RWPE2 (cell line): ENCODE results near the gene RSPH1.

Experiments used
- ATAC-seq: fragments of 200-7000 bp; cut with Tn5 transposase; 3 replicates; pipeline ENCODE4 v1.9.1; 2021; ENCODE audit warnings: low read depth
- DNase-seq: peaks from one replicate; pipeline ENCODE4 v3.0.0-alpha.2; 2020; ENCODE audit warnings: low spot score
- H3K27ac ChIP-seq: fragments of 450-650 bp; 2 replicates; pipeline ENCODE4 v1.5.1; 2017; ENCODE audit warnings: mild to moderate bottlenecking; ENCODE audit not compliant: poor library complexity, severe bottlenecking
- H3K27me3 ChIP-seq: fragments of 250-450 bp; sonication (Bioruptor Pico); 2 replicates; pipeline ENCODE4 v1.5.1; 2021; ENCODE audit warnings: mild to moderate bottlenecking, moderate library complexity; ENCODE audit not compliant: insufficient read depth, poor library complexity, severe bottlenecking
- H3K36me3 ChIP-seq: fragments of 250-450 bp; sonication (Bioruptor Pico); 2 replicates; pipeline ENCODE4 v1.5.1; 2020; ENCODE audit warnings: low read depth, mild to moderate bottlenecking, moderate library complexity
- H3K4me1 ChIP-seq: fragments of 250-450 bp; sonication (Bioruptor Pico); 2 replicates; pipeline ENCODE4 v1.5.1; 2021; ENCODE audit warnings: mild to moderate bottlenecking, moderate library complexity; ENCODE audit not compliant: insufficient read depth, poor library complexity, severe bottlenecking
- H3K4me3 ChIP-seq: fragments of 250-450 bp; sonication (Bioruptor Pico); 2 replicates; pipeline ENCODE4 v1.5.1; 2021; ENCODE audit warnings: mild to moderate bottlenecking, moderate library complexity; ENCODE audit not compliant: severe bottlenecking
- H3K9me3 ChIP-seq: fragments of 250-450 bp; sonication (Bioruptor Pico); 2 replicates; pipeline ENCODE4 v1.5.1; 2021; ENCODE audit warnings: mild to moderate bottlenecking, moderate library complexity; ENCODE audit not compliant: severe bottlenecking
- CTCF ChIP-seq: fragments of 450-650 bp; IDR thresholded peaks from one replicate; pipeline ENCODE4 v1.5.1; 2017; ENCODE audit warnings: mild to moderate bottlenecking, moderate library complexity; ENCODE audit not compliant: poor library complexity, severe bottlenecking

Gene RSPH1

GRCh38 chr21:42447182-42447581 lies 48.8 kb downstream of the RSPH1 start:
- Histone ChIP-seq H3K4me3 (no peak overlapping the region), H3K27me3 (no peaks in the 10 kb centered on the region), H3K9me3 (no peaks in the 10 kb centered on the region), H3K36me3 (no peaks in the 10 kb centered on the region), H3K4me1 (no peaks in the 10 kb centered on the region), H3K27ac (no peak overlapping the region)
- no peak for TF ChIP-seq CTCF
- no peak for DNase-seq
- no peak for ATAC-seq

- Histone ChIP-seq H3K4me3 (no peak overlapping the region), H3K4me1 (no peaks in the 10 kb centered on the region), H3K36me3 (no peaks in the 10 kb centered on the region), H3K27me3 (no peaks in the 10 kb centered on the region), H3K9me3 (no peaks in the 10 kb centered on the region), H3K27ac (no peak overlapping the region)
- DNase-seq (no peak), ATAC-seq (no peak)
- no peak for TF ChIP-seq CTCF
Measured at GRCh38 chr21:42446531-42446930, 49.5 kb downstream of the RSPH1 start.

GRCh38 chr21:42445311-42445710 lies 50.7 kb downstream of the RSPH1 start:
- Histone ChIP-seq H3K27me3 (no peaks in the 10 kb centered on the region), H3K4me1 (no peaks in the 10 kb centered on the region), H3K4me3 (no peak overlapping the region), H3K9me3 (no peaks in the 10 kb centered on the region), H3K27ac (no peak overlapping the region), H3K36me3 (no peaks in the 10 kb centered on the region)
- DNase-seq: no peak
- no peak for ATAC-seq
- no peak for TF ChIP-seq CTCF

GRCh38 chr21:42444745-42445059 lies 51.3 kb downstream of the RSPH1 start:
- no peaks in the 10 kb centered on the region for H3K27me3 ChIP-seq
- no peak for TF ChIP-seq CTCF
- no peaks in the 10 kb centered on the region for H3K36me3 ChIP-seq
- H3K4me3 ChIP-seq: no peak overlapping the region
- H3K4me1 ChIP-seq: no peaks in the 10 kb centered on the region
- H3K27ac ChIP-seq: no peak overlapping the region
- no peak for ATAC-seq
- H3K9me3 ChIP-seq: no peaks in the 10 kb centered on the region
- DNase-seq: no peak

- Histone ChIP-seq H3K36me3 (no peaks in the 10 kb centered on the region), H3K27ac (no peak overlapping the region), H3K4me3 (no peak overlapping the region), H3K4me1 (no peaks in the 10 kb centered on the region), H3K27me3 (no peaks in the 10 kb centered on the region), H3K9me3 (no peaks in the 10 kb centered on the region)
- TF ChIP-seq CTCF: no peak
- no peak for ATAC-seq
- DNase-seq: no peak
Measured at GRCh38 chr21:42443876-42444744, 51.9 kb downstream of the RSPH1 start.
